Fibroblast of skin of right biceps (primary cell): ENCODE data around the gene SH3GL2.

ENCODE experiments used
- DNase-seq: peaks from one replicate; pipeline ENCODE4 v3.0.0-alpha.2; 2013

The SH3GL2 gene

GRCh38 chr9:17824616-17825264, 245.9 kb downstream of the SH3GL2 start:
- no peak for DNase-seq

DNA sequence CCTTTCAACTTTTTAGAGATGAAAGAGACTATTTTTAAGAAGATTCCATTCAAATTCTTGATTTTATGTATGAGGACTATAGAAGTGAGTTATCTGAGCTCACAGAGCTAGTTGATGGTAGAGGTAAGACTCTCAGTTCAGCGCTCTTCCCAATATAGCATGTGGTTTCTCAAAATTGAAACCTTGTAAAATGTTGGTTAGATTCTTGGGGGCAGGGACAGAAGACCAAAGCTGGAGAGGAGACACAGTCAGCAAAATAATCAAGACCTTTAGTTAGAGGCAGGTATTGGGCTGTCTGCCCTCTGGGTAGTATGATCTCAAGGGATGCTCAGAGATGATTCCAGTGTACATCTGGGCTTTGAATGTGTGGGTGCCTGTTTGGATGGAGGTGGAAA, 246.4 kb downstream of the SH3GL2 start:
- no peak for DNase-seq

GRCh38 chr9:17829064-17829463, 250.2 kb downstream of the SH3GL2 start:
- DNase-seq = no peak

DNA sequence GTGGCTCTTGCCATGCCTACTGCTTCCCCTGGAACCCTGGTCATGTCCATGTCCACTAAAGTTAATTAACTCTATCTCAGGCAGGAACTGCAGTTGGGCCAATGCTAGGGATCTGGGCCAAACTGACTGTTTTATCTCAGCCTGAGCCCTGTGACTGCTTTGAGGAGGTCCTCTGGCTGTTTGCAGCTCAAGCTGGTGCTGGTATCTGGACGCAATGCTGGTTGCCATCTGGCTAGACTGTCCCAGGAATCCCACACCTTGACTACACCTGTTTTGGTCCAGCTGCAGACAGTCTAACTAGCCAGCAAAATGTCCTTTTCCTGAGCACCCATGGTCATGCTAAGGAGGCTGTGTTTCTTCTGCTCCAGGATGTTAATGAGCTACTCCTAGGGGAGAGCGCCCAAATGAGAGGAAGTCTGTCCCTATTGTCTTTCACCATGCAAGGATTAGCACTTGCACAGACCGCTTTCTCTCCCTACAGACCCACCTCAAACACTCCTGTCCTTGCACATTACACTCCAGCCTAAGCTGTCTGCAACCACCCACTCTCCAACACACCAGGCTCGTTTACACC, 251.0 kb downstream of the SH3GL2 start:
- DNase-seq = no peak

DNA sequence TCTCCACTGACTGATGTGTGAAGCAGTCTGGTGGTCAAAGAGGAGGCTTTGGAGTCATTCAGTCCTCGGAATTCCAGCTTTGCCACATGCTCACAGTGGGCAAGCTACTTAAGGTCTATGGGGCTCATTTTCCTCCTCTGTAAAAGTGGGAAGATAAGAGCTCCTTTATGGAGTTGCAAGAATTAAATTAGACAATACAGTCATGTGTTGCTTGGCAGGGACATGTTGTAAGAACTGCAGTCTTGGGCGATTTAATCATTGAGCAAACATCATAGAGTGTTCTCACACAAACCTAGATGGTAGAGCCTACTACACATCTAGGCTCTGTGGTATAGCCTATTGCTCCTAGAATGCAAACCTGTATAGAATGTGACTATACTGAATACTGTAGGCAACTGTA, 253.9 kb downstream of the SH3GL2 start:
- no peak for DNase-seq

- DNase-seq = no peak
Measured at GRCh38 chr9:17833846-17834245, 255.0 kb downstream of the SH3GL2 start.

GRCh38 chr9:17837965-17838364, 259.1 kb downstream of the SH3GL2 start:
- DNase-seq = no peak

GRCh38 chr9:17839776-17840175, 260.9 kb downstream of the SH3GL2 start:
- no peak for DNase-seq

GRCh38 chr9:17843236-17843635, 264.4 kb downstream of the SH3GL2 start:
- DNase-seq = no peak
